ENCODE measurements around the gene REXO4. TPM values are rescaled to one million over a fixed set of nuclear protein-coding genes. Genes with fewer than 3 reads are reported as not detected.
A peak's percentile ranks its signal among the peaks of the same experiment; 100 is the strongest.
"Not testable (repeated sequence)": the region's sequence is repeated elsewhere in the genome, so short reads cannot be mapped to it uniquely, and the experiment has no call there.

The REXO4 gene
- total and polyA plus RNA-seq, 3 experiments from 2014 or later, result 25.8 to 56.4 (median 52.4) TPM

DNA sequence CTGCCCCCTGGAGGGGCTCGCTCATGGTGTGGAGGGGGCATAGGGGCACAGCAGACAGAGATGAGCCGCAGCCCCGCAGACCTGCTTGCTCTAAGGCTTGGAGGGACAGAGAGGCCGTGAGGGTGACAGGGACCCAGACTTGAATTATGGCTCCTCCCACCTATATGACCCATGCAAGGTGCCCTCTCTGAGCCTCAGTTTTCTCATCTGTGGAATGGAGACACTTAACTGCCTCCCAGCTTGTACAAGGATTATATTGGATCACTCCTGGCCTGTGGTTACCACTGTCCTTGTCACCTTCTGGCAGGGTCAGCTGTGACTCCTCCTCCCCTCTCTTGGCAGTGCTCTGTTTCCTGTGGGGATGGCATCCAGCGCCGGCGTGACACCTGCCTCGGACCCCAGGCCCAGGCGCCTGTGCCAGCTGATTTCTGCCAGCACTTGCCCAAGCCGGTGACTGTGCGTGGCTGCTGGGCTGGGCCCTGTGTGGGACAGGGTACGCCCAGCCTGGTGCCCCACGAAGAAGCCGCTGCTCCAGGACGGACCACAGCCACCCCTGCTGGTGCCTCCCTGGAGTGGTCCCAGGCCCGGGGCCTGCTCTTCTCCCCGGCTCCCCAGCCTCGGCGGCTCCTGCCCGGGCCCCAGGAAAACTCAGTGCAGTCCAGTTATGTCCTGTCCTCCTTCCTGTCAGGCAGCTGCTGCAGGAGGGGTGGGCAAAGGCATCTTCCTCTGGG, 37.3 kb upstream of the REXO4 start:
- POLR2A ChIA-PET, result no interaction called here
- CTCF ChIA-PET, result no interaction called here
- H3K9me3 Mint-ChIP-seq, result no peaks in the 10 kb centered on the region
- Histone ChIP-seq H3K9me3 (ENCODE audit: low read length) (no peaks in the 10 kb centered on the region), H3K27ac (ENCODE audit: low read depth, low read length) (no peak overlapping the region), H3K36me3 (ENCODE audit: insufficient read depth, low read length) (no peaks in the 10 kb centered on the region), H3K4me3 (ENCODE audit: low read length) (no peak overlapping the region), H3K27me3 (ENCODE audit: insufficient read depth, low read length, poor library complexity, severe bottlenecking) (no peaks in the 10 kb centered on the region), H3K4me1 (ENCODE audit: insufficient read depth, low read length) (peaks cover 9% of the 10 kb centered on the region)
- peaks cover 0 to 2% of the 10 kb centered on the region in 2 donors for H3K27me3 Mint-ChIP-seq
- DNase-seq, result no peak
- H3K4me1 Mint-ChIP-seq, result peaks cover 0 to 13% (median 3%) of the 10 kb centered on the region in 3 donors
- H3K36me3 Mint-ChIP-seq, result peaks cover 0 to 4% (median 0%) of the 10 kb centered on the region in 3 donors
- peak overlapping the region in 1 of 7 donors; percentile 17 for H3K4me3 Mint-ChIP-seq
- H3K27ac Mint-ChIP-seq, result peak overlapping the region in 1 of 8 donors; percentile 52

DNA sequence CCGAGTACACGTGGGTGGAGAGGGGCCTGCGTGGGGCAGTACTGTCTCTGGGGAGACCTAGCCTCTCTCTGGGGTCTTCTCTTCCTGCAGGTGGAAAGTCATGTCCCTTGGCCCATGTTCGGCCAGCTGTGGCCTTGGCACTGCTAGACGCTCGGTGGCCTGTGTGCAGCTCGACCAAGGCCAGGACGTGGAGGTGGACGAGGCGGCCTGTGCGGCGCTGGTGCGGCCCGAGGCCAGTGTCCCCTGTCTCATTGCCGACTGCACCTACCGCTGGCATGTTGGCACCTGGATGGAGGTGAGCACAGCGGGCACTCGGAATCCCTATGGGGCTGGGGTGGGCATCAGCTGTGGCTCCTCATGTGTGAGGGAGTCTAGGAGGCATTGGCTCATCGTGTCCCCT, 36.5 kb upstream of the REXO4 start:
- ChIA-PET POLR2A (no interaction called here), CTCF (no interaction called here)
- peaks cover 0 to 2% of the 10 kb centered on the region in 2 donors for H3K27me3 Mint-ChIP-seq
- H3K36me3 ChIP-seq (ENCODE audit: insufficient read depth, low read length), result no peaks in the 10 kb centered on the region
- H3K9me3 Mint-ChIP-seq, result no peaks in the 10 kb centered on the region
- peak overlapping the region in 1 of 8 donors; percentile 60 for H3K27ac Mint-ChIP-seq
- H3K4me1 Mint-ChIP-seq, result peaks cover 0 to 7% (median 2%) of the 10 kb centered on the region in 3 donors
- no peaks in the 10 kb centered on the region for H3K27me3 ChIP-seq (ENCODE audit: insufficient read depth, low read length, poor library complexity, severe bottlenecking)
- peak overlapping the region in 1 of 7 donors; percentile 17 for H3K4me3 Mint-ChIP-seq
- no peak overlapping the region for H3K27ac ChIP-seq (ENCODE audit: low read depth, low read length)
- peaks cover 8% of the 10 kb centered on the region for H3K4me1 ChIP-seq (ENCODE audit: insufficient read depth, low read length)
- H3K36me3 Mint-ChIP-seq, result no peaks in the 10 kb centered on the region
- H3K4me3 ChIP-seq (ENCODE audit: low read length), result no peak overlapping the region
- H3K9me3 ChIP-seq (ENCODE audit: low read length), result no peaks in the 10 kb centered on the region
- no peak for DNase-seq

DNA sequence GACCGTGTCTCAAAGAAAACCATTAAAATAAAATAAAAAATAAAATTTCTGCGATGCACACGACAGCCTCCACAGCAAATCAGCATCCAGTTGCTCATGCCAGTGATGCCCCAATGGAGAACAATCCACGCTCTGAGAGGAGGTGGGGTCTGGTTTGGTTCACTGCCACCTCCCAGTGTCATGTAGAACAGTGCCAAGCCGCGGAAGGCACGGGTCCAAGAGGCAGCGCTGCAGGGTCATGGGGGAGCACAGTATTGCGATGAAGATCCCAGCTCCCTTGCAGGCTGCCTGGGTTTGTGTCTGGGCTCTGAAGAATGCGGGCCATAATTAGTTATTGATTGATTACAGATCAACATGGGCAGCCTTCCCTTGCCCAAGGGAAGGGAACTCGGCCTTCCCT, 35.8 kb upstream of the REXO4 start:
- POLR2A ChIA-PET, result no interaction called here
- peaks cover under 1% of the 10 kb centered on the region for H3K4me1 ChIP-seq (ENCODE audit: insufficient read depth, low read length)
- H3K36me3 ChIP-seq (ENCODE audit: insufficient read depth, low read length), result no peaks in the 10 kb centered on the region
- H3K27ac Mint-ChIP-seq, result no peak overlapping the region
- H3K27me3 ChIP-seq (ENCODE audit: insufficient read depth, low read length, poor library complexity, severe bottlenecking), result no peaks in the 10 kb centered on the region
- no peak overlapping the region for H3K4me3 ChIP-seq (ENCODE audit: low read length)
- H3K9me3 ChIP-seq (ENCODE audit: low read length), result no peaks in the 10 kb centered on the region
- no peaks in the 10 kb centered on the region for H3K9me3 Mint-ChIP-seq
- no peaks in the 10 kb centered on the region for H3K36me3 Mint-ChIP-seq
- H3K27ac ChIP-seq (ENCODE audit: low read depth, low read length), result no peak overlapping the region
- no peak for DNase-seq
- peaks cover 0 to 2% of the 10 kb centered on the region in 2 donors for H3K27me3 Mint-ChIP-seq
- CTCF ChIA-PET, result no interaction called here
- peaks cover 0 to under 1% (median 0%) of the 10 kb centered on the region in 3 donors for H3K4me1 Mint-ChIP-seq
- H3K4me3 Mint-ChIP-seq, result no peak overlapping the region

DNA sequence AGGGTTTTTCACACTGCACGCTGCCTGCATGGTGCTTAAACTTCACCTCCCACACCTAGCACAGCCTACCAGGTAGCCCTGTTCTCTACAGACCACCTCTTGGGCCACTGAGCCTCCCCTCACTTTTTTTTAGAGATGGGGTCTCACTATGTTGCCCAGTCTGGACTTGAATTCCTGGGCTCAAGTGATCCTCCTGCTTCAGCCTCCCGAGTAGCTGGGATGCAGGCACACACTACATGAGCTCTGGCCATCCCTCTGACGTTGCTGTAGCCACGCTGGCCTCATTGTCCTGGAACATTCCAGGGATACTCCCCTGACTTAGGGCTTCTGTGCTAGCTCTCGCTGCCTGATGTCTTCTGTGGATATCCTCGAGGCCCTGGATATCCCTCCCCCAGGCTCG, 34.8 kb upstream of the REXO4 start:
- POLR2A ChIA-PET, result no interaction called here
- no peak overlapping the region for H3K27ac Mint-ChIP-seq

DNA sequence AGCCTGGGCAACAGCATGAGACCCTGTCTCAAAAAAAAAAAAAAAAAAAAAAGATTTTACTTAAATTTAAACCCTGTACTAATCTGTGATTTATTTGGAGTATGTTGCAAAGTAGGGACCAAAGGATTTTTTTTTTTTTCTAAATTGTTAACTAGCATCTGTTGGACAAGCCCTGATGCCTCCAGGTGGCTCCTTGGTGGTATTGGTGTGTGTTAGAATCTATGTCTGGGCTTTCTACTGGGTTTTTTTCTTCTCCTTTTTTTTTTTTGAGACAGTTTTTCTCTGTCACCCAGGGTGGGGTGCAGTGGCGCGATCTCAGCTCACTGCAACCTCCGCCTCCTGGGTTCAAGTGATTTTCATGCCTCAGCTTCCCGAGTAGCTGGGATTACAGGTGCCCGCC, 34.1 kb upstream of the REXO4 start:
- DNase-seq; H3K4me1 ChIP-seq (ENCODE audit: insufficient read depth, low read length); H3K27ac Mint-ChIP-seq; H3K9me3 Mint-ChIP-seq; H3K36me3 ChIP-seq (ENCODE audit: insufficient read depth, low read length); H3K9me3 ChIP-seq (ENCODE audit: low read length); H3K4me3 Mint-ChIP-seq; H3K36me3 Mint-ChIP-seq; H3K4me3 ChIP-seq (ENCODE audit: low read length); POLR2A ChIA-PET; H3K27ac ChIP-seq (ENCODE audit: low read depth, low read length); CTCF ChIA-PET; H3K27me3 Mint-ChIP-seq; H3K27me3 ChIP-seq (ENCODE audit: insufficient read depth, low read length, poor library complexity, severe bottlenecking); H3K4me1 Mint-ChIP-seq: not testable (repeated sequence)

More for the DNA sequence above, 34.8 kb upstream of the REXO4 start:
- CTCF ChIA-PET, result no interaction called here
- Histone ChIP-seq H3K4me3 (ENCODE audit: low read length) (no peak overlapping the region), H3K27me3 (ENCODE audit: insufficient read depth, low read length, poor library complexity, severe bottlenecking) (no peaks in the 10 kb centered on the region), H3K9me3 (ENCODE audit: low read length) (no peaks in the 10 kb centered on the region), H3K4me1 (ENCODE audit: insufficient read depth, low read length) (no peaks in the 10 kb centered on the region), H3K27ac (ENCODE audit: low read depth, low read length) (no peak overlapping the region), H3K36me3 (ENCODE audit: insufficient read depth, low read length) (no peaks in the 10 kb centered on the region)
- H3K4me1 Mint-ChIP-seq, result no peaks in the 10 kb centered on the region
- H3K36me3 Mint-ChIP-seq, result no peaks in the 10 kb centered on the region
- no peak for DNase-seq
- no peaks in the 10 kb centered on the region for H3K27me3 Mint-ChIP-seq
- H3K9me3 Mint-ChIP-seq, result no peaks in the 10 kb centered on the region
- H3K4me3 Mint-ChIP-seq, result no peak overlapping the region

DNA sequence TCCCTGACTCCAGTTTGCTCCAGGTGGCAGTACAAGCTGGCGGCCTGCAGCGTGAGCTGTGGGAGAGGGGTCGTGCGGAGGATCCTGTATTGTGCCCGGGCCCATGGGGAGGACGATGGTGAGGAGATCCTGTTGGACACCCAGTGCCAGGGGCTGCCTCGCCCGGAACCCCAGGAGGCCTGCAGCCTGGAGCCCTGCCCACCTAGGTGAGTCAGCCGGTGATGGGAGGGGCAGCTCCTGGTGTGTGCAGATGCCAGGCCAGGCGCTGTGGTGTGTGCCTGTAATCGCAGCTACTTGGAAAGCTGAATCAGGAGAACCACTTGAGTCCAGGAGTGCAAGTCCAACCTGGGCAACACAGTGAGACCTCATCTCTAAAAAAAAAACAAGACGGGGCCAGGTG, 31.9 kb upstream of the REXO4 start:
- POLR2A ChIA-PET, result no interaction called here
- Mint-ChIP-seq H3K27me3 (peaks cover 8 to 10% of the 10 kb centered on the region in 2 donors), H3K27ac (no peak overlapping the region), H3K4me3 (no peak overlapping the region), H3K4me1 (no peaks in the 10 kb centered on the region), H3K9me3 (no peaks in the 10 kb centered on the region), H3K36me3 (no peaks in the 10 kb centered on the region)
- Histone ChIP-seq H3K4me1 (ENCODE audit: insufficient read depth, low read length) (no peaks in the 10 kb centered on the region), H3K4me3 (ENCODE audit: low read length) (no peak overlapping the region), H3K27me3 (ENCODE audit: insufficient read depth, low read length, poor library complexity, severe bottlenecking) (no peaks in the 10 kb centered on the region), H3K36me3 (ENCODE audit: insufficient read depth, low read length) (no peaks in the 10 kb centered on the region), H3K9me3 (ENCODE audit: low read length) (no peaks in the 10 kb centered on the region), H3K27ac (ENCODE audit: low read depth, low read length) (no peak overlapping the region)
- no peak for DNase-seq
- CTCF ChIA-PET, result no interaction called here

DNA sequence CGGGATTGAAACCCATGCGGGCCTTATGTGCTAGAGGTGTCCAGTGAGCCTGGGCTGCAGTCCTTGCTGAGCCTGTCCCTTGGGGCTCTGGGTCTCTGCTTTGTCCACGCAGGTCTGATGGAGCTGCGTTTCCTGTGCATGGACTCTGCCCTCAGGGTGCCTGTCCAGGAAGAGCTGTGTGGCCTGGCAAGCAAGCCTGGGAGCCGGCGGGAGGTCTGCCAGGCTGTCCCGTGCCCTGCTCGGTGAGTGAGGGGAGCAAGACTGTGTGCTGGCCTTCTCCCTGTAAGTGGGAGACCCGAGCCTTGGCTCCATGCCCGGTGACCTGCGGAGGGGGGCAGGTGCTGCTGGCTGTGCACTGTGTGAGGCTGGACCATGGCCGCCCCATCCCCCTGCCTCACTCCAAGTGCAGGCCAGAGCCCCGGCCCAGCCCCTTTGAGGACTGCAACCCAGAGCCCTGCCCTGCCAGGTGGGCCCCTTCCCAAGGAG, 30.7 kb upstream of the REXO4 start:
- Histone ChIP-seq H3K36me3 (ENCODE audit: insufficient read depth, low read length) (no peaks in the 10 kb centered on the region), H3K9me3 (ENCODE audit: low read length) (no peaks in the 10 kb centered on the region), H3K27ac (ENCODE audit: low read depth, low read length) (no peak overlapping the region), H3K4me1 (ENCODE audit: insufficient read depth, low read length) (no peaks in the 10 kb centered on the region), H3K4me3 (ENCODE audit: low read length) (no peak overlapping the region), H3K27me3 (ENCODE audit: insufficient read depth, low read length, poor library complexity, severe bottlenecking) (no peaks in the 10 kb centered on the region)
- Mint-ChIP-seq H3K27me3 (peaks cover 9 to 10% of the 10 kb centered on the region in 2 donors), H3K4me3 (no peak overlapping the region), H3K27ac (no peak overlapping the region), H3K36me3 (no peaks in the 10 kb centered on the region), H3K9me3 (no peaks in the 10 kb centered on the region), H3K4me1 (no peaks in the 10 kb centered on the region)
- CTCF ChIA-PET, result no interaction called here
- POLR2A ChIA-PET, result no interaction called here
- DNase-seq, result no peak

DNA sequence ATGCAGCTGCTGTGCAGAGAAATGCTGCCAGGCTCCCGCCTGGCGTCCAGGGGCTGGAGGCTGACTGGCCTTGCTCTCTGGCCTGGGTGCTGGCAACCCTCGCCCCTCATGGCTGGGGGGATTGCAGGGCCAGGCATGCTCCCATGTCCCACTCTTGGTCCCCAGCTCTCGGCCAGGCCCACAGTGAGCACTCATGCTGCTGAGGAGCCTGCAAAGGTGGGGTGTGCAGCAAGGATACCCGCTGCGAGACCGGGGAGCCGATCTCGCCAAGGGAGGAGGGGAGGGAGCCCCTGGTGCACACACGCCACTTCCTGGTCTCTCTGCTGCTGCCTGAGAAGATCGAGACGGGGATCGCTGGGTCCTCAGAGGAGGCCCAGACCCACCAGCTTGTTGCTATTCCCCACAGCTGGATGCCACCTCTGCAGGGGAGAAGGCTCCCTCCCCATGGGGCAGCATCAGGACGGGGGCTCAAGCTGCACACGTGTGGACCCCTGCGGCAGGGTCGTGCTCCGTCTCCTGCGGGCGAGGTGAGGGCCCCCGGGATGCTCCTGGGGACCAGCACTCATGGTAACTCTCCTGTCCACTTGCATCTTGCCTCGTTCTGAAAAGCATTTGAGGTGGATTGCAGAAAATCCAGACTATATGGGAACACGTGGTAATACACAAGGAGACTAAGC, 27.6 kb upstream of the REXO4 start:
- Mint-ChIP-seq H3K4me1 (no peaks in the 10 kb centered on the region), H3K4me3 (no peak overlapping the region), H3K27ac (no peak overlapping the region), H3K27me3 (peaks cover 9 to 10% of the 10 kb centered on the region in 2 donors), H3K9me3 (no peaks in the 10 kb centered on the region), H3K36me3 (no peaks in the 10 kb centered on the region)
- Histone ChIP-seq H3K36me3 (ENCODE audit: insufficient read depth, low read length) (no peaks in the 10 kb centered on the region), H3K4me1 (ENCODE audit: insufficient read depth, low read length) (no peaks in the 10 kb centered on the region), H3K27ac (ENCODE audit: low read depth, low read length) (no peak overlapping the region), H3K9me3 (ENCODE audit: low read length) (no peaks in the 10 kb centered on the region), H3K27me3 (ENCODE audit: insufficient read depth, low read length, poor library complexity, severe bottlenecking) (no peaks in the 10 kb centered on the region), H3K4me3 (ENCODE audit: low read length) (no peak overlapping the region)
- no peak for DNase-seq
- ChIA-PET CTCF (no interaction called here), POLR2A (no interaction called here)
